Right lobe of liver (tissue), 6 donors: Measurements from ENCODE around the gene MNAT1. TPM values are rescaled to one million over a fixed set of nuclear protein-coding genes. Genes with fewer than 3 reads are reported as not detected.
"Not testable (repeated sequence)": the region's sequence is repeated elsewhere in the genome, so short reads cannot be mapped to it uniquely, and the experiment has no call there.

Experiments
- ATAC-seq, 4 donors: fragments of 200-7000 bp; cut with Tn5 transposase; one replicate each; pipeline ENCODE4 v1.9.1; 2020; ENCODE audit warnings: mild to moderate bottlenecking in 4 of 4, moderate library complexity in 4 of 4
- DNase-seq, 3 donors: peaks; one replicate each; pipeline ENCODE4 v3.0.0-alpha.2; 2020
- H3K27ac ChIP-seq, 3 donors: fragments of 200-600 bp; one replicate each; pipeline ENCODE4 v1.8.0; 2022
- H3K27me3 ChIP-seq, 2 donors: fragments of 200-600 bp; one replicate each; pipeline ENCODE4 v1.8.0; 2022
- H3K36me3 ChIP-seq, 4 donors: fragments of 200-600 bp; sonication (generic) in 1 of 4; one replicate each; pipeline versions ENCODE4 v1.5.1 to v1.8.0; 2017 to 2022; ENCODE audit warnings: control low read depth in 1 of 4
- H3K4me1 ChIP-seq, 4 donors: fragments of 200-600 bp; sonication (generic) in 1 of 4; one replicate each; pipeline versions ENCODE4 v1.5.1 to v1.8.0; 2017 to 2022; ENCODE audit warnings: control low read depth in 1 of 4
- H3K4me3 ChIP-seq, 3 donors: fragments of 200-600 bp; one replicate each; pipeline ENCODE4 v1.8.0; 2022
- H3K9me3 ChIP-seq, 4 donors: fragments of 200-600 bp; sonication (generic) in 1 of 4; one replicate each; pipeline versions ENCODE4 v1.5.1 to v1.8.0; 2017 to 2022; ENCODE audit warnings: control low read depth in 1 of 4
- POLR2A ChIP-seq: fragments of 450-650 bp; IDR thresholded peaks from one replicate; pipeline ENCODE4 v1.6.1; 2017; ENCODE audit warnings: antibody characterized with exemption, mild to moderate bottlenecking
- WGBS: methylation state at CpG from one replicate; pipeline ENCODE4 v1.1.6; 2018; ENCODE audit warnings: low coverage, low lambda C conversion rate; ENCODE audit not compliant: insufficient coverage; ENCODE audit errors: missing lambda C conversion rate; 5-methylcytosine and 5-hydroxymethylcytosine counted together
- intact Hi-C, 2 donors: fragments of 100-400 bp; cut with DNase I; formaldehyde crosslinking; loops; one replicate each; pipeline versions ENCODE4 v1.11.2 to v1.14.1; 2022
- total RNA-seq, 6 experiments: library from RNA; depleted of rRNA in 2 of 6; stranded (reverse); fragments of >200 nt in 2 of 6; fragmentation: NEBNext Ultra II Directional in 3 of 6; extraction: Animal tissue kit (Norgen Biotek cat#: 25700) in 3 of 6; gene quantifications; one replicate each; pipeline versions ENCODE4 v1.1.0 to v1.2.4, GENCODE V29; 2016 to 2023
- TF ChIP-seq, protein P1 (sequence below), 4 donors: fragments of 200-600 bp in 3 of 4; fragments of 450-650 bp in 1 of 4; IDR thresholded peaks; one replicate each; pipeline versions ENCODE4 v1.5.1 to v1.8.0; 2016 to 2022; ENCODE audit warnings: antibody characterized with exemption in 4 of 4, mild to moderate bottlenecking in 2 of 4
- donor health status: DM: no; HTN: yes; CAD: no.
- donor health status: DM: no; HTN: no; CAD: no.
- donor health status: DM: no; HTN: no; CAD: no.
- donor health status: DM: no; HTN: yes; CAD: no.
- donor health status: DM: no; HTN: yes; CAD: no.

MNAT1 gene
- total RNA-seq, 6 experiments from 2014 or later: 10.5 to 15.2 (median 12.3) TPM

DNA sequence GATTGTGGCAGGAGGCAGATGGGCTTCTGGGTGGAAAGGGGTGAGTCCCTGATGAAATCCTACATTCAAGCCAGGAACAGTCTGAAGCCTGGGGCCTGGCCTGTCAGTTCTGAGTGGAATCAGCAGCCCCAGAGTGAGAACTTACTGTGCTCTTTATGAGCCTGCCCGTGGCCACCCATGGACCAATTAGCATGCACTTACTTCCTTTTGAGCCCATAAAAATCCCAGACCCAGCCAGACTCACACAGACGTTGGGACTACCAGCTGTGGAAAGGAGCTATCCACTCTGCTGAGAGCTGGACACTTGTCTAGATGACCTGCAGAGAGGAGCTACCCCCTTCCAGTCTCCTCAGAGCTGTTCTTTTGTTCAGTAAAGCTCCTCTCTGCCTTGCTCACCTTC, 104.5 kb downstream of the MNAT1 start:
- intact Hi-C loops: no loop called here

DNA sequence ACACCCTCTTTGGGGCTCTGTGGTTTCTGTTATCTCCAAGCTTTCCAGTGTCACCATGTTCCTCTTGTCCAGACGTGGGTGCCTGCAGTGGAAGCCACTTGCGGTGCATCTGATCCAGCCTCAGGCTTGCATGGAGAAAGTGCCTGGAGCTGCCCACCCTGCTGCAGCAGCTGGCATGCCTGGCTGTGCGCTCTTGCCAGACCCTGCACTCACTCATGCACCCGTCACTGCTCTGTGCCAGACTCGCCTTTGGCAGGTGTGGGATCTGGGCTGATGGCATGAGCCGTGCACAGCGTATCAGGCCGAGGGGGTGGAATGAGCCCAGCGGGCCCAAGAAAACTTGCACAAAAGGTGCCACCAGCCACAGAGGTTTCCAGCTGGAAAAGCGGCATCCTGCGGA, 105.1 kb downstream of the MNAT1 start:
- Histone ChIP-seq H3K4me3 (no peak overlapping the region), H3K27me3 (no peaks in the 10 kb centered on the region), H3K4me1 (no peaks in the 10 kb centered on the region), H3K9me3 (no peaks in the 10 kb centered on the region), H3K27ac (no peak overlapping the region), H3K36me3 (no peaks in the 10 kb centered on the region)
- ATAC-seq (no peak), DNase-seq (no peak)
- no peak for TF ChIP-seq POLR2A
- TF ChIP-seq, protein P1, sequence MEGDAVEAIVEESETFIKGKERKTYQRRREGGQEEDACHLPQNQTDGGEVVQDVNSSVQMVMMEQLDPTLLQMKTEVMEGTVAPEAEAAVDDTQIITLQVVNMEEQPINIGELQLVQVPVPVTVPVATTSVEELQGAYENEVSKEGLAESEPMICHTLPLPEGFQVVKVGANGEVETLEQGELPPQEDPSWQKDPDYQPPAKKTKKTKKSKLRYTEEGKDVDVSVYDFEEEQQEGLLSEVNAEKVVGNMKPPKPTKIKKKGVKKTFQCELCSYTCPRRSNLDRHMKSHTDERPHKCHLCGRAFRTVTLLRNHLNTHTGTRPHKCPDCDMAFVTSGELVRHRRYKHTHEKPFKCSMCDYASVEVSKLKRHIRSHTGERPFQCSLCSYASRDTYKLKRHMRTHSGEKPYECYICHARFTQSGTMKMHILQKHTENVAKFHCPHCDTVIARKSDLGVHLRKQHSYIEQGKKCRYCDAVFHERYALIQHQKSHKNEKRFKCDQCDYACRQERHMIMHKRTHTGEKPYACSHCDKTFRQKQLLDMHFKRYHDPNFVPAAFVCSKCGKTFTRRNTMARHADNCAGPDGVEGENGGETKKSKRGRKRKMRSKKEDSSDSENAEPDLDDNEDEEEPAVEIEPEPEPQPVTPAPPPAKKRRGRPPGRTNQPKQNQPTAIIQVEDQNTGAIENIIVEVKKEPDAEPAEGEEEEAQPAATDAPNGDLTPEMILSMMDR (IDR thresholded peaks at IDR 0.05): no peak
- 100% methylated on average over 4 of the region's 11 CpGs for WGBS
- intact Hi-C loops: no loop called here

More for the DNA sequence above, 104.5 kb downstream of the MNAT1 start:
- DNase-seq: no peak
- H3K9me3 ChIP-seq: no peaks in the 10 kb centered on the region
- ATAC-seq: no peak
- H3K27ac ChIP-seq: no peak overlapping the region
- H3K4me1 ChIP-seq: no peaks in the 10 kb centered on the region
- no peaks in the 10 kb centered on the region for H3K36me3 ChIP-seq
- no peak overlapping the region for H3K4me3 ChIP-seq
- 80% methylated on average over 1 of the region's 2 CpGs for WGBS
- TF ChIP-seq, protein P1 (IDR thresholded peaks at IDR 0.05): no peak
- no peak for TF ChIP-seq POLR2A
- H3K27me3 ChIP-seq: no peaks in the 10 kb centered on the region

DNA sequence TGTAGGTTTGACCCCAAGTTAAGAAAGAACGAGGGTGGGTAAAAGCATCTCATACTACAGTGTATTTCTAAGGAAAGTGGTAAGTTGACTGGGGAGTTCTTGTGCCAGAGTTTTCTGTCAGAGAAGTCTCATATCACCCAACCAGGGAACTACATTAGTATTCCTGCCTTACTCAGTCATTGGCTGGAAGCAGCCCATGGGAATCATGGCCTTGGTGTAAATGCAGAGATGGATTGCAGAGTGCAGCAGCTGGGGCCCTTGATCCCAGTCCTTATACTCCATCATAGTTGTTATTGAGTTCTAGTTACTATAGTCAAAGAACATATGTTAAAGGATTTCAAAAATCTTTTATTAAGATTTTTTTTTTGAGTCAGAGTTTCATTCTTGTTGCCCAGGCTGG, 105.8 kb downstream of the MNAT1 start:
- no peaks in the 10 kb centered on the region for H3K36me3 ChIP-seq
- 86% methylated on average over 1 of the region's 1 CpG for WGBS
- no peak overlapping the region for H3K4me3 ChIP-seq
- H3K9me3 ChIP-seq: no peaks in the 10 kb centered on the region
- H3K4me1 ChIP-seq: no peaks in the 10 kb centered on the region
- DNase-seq (no peak), ATAC-seq (no peak)
- no peaks in the 10 kb centered on the region for H3K27me3 ChIP-seq
- intact Hi-C loops: no loop called here
- TF ChIP-seq, protein P1 (IDR thresholded peaks at IDR 0.05): no peak
- TF ChIP-seq POLR2A: no peak
- no peak overlapping the region for H3K27ac ChIP-seq

DNA sequence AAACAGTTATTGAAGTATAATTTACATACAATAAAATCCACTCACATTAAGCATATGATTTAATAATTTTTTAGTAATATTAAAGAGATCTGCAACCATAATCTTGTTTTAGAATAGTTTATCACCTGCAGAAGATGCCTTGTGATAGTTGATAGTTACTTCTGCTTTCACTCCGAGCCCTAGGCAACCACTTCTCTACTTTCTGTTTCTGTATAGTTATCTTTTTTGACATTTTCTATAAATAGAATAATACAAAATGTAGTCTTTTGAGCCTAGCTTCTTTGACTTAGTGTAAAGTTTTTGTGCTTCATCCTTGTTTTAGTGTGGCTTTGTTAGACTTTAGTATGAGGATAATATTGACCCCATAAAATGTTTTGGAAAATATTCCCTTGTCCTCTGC, 111.0 kb downstream of the MNAT1 start:
- ATAC-seq: no peak
- Histone ChIP-seq H3K9me3 (peaks cover 0 to 2% (median 0%) of the 10 kb centered on the region in 4 donors), H3K27ac (no peak overlapping the region), H3K4me3 (no peak overlapping the region), H3K27me3 (no peaks in the 10 kb centered on the region), H3K36me3 (no peaks in the 10 kb centered on the region), H3K4me1 (no peaks in the 10 kb centered on the region)
- no peak for DNase-seq
- TF ChIP-seq, protein P1 (IDR thresholded peaks at IDR 0.05): no peak
- TF ChIP-seq POLR2A: no peak
- intact Hi-C loops: no loop called here
- WGBS: 29% methylated on average over 1 of the region's 1 CpG

DNA sequence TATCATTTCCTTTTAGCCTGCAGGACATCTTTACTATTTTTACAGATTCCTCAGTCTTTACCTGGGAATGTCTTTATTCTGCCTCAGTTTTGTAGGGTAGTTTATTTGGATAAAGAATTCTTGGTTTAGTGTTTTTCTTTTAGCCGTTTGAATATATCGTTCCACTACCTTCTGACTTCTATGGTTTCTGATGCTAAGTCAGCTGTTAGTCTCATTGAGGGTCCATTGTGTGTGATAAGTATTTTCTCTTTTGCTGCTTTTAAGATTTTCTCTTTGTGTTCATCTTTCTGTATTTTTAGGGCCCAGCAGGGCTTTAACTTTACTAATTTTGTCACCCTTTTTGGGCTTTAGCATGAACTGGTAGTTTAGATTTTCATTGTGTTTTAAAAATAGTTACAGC, 113.5 kb downstream of the MNAT1 start:
- peaks cover 0 to 2% (median 0%) of the 10 kb centered on the region in 4 donors for H3K9me3 ChIP-seq
- no peaks in the 10 kb centered on the region for H3K4me1 ChIP-seq
- DNase-seq (no peak), ATAC-seq (no peak)
- TF ChIP-seq, protein P1 (IDR thresholded peaks at IDR 0.05): no peak
- TF ChIP-seq POLR2A: no peak
- H3K4me3 ChIP-seq: no peak overlapping the region
- WGBS: 63% methylated on average over 2 of the region's 2 CpGs
- no peak overlapping the region for H3K27ac ChIP-seq
- H3K36me3 ChIP-seq: no peaks in the 10 kb centered on the region
- intact Hi-C loops: no loop called here
- no peaks in the 10 kb centered on the region for H3K27me3 ChIP-seq

DNA sequence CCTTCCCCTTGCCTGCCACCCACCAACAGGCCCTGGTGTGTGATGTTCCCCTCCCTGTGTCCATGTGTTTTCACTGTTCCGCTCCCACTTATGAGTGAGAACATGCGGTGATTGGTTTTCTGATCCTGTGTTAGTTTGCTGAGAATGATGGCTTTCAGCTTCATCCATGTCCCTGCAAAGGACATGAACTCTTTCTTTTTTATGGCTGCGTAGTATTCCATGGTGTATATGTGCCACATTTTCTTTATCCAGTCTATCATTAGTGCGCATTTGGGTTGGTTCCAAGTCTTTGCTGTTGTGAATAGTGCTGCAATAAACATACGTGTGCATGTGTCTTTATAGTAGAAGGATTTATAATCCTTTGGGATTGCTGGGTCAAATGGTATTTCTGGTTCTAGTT, 117.1 kb downstream of the MNAT1 start:
- DNase-seq, intact Hi-C loops, H3K9me3 ChIP-seq, ATAC-seq, H3K4me3 ChIP-seq, H3K27ac ChIP-seq, H3K36me3 ChIP-seq, H3K4me1 ChIP-seq, H3K27me3 ChIP-seq: not testable (repeated sequence)
- WGBS: 95% methylated on average over 5 of the region's 5 CpGs
